GM12864 (cell line): Measurements from ENCODE around the gene ZP2.

Source experiments
- DNase-seq: peaks from one replicate; pipeline ENCODE4 v3.0.0-alpha.2; 2011; ENCODE audit warnings: low read depth
- H3K4me3 ChIP-seq: 2 replicates; pipeline ENCODE4 v1.5.1; 2011; ENCODE audit warnings: mild to moderate bottlenecking, low read depth, low read length, control low read depth
- TF ChIP-seq, protein P1 (sequence below): IDR thresholded peaks from 2 replicates; pipeline ENCODE4 v1.5.1; 2011; ENCODE audit warnings: low read depth, mild to moderate bottlenecking, moderate library complexity, low read length, control low read depth, inconsistent platforms; ENCODE audit errors: missing control alignments

Gene ZP2

GRCh38 chr16:21190013-21190412 is 21.4 kb downstream of the ZP2 start:
- H3K4me3 ChIP-seq: no peak overlapping the region
- TF ChIP-seq, protein P1, sequence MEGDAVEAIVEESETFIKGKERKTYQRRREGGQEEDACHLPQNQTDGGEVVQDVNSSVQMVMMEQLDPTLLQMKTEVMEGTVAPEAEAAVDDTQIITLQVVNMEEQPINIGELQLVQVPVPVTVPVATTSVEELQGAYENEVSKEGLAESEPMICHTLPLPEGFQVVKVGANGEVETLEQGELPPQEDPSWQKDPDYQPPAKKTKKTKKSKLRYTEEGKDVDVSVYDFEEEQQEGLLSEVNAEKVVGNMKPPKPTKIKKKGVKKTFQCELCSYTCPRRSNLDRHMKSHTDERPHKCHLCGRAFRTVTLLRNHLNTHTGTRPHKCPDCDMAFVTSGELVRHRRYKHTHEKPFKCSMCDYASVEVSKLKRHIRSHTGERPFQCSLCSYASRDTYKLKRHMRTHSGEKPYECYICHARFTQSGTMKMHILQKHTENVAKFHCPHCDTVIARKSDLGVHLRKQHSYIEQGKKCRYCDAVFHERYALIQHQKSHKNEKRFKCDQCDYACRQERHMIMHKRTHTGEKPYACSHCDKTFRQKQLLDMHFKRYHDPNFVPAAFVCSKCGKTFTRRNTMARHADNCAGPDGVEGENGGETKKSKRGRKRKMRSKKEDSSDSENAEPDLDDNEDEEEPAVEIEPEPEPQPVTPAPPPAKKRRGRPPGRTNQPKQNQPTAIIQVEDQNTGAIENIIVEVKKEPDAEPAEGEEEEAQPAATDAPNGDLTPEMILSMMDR: no peak
- no peak for DNase-seq

GRCh38 chr16:21189311-21189710 is 22.1 kb downstream of the ZP2 start:
- no peak overlapping the region for H3K4me3 ChIP-seq
- TF ChIP-seq, protein P1: no peak
- no peak for DNase-seq

DNA sequence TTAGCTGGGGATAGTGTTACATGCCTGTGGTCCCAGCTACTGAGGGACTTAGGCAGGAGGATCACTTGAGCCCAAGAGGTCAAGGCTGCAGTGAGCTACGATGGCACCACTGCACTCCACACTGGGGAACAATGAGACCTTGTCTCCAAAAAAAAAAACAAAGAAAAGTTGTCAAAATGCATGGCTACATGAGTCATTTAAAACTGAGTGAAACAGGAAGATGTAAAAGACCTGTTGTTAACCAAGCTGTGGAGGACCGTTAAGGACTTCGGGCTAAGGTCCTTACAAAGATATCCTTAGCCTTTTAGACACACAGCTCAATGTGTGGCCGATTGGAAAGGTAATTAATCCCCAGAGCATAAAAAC is 25.1 kb downstream of the ZP2 start:
- H3K4me3 ChIP-seq: no peak overlapping the region
- TF ChIP-seq, protein P1: no peak
- DNase-seq: no peak

DNA sequence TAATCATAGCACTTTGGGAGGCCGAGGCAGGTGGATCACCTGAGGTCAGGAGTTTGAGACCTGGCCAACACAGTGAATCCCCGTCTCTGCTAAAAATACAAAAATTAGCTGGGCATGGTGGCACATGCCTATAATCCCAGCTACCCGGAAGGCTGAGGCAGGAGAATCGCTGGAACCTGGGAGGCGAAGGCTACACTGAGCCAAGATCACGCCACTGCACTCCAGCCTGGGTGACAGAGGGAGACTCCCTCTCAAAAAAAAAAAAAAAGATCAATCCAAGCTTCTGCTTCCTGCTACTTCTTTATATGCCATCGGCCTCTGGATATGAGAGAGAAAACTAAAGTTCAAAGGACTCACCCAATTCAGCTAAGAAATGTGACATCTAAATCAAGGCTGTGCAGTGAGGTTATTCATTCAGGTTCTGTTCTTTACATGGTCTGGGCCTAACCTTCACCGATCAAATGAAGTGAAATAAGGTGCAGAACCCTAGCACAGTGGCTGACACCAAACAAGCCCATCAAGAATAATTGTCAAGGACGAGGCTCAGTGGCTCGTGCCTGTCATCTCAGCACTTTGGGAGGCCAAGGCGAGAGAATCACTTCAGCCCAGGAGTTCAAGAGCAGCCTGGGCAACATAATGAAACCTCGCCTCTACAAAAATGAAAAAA is 25.6 kb downstream of the ZP2 start:
- TF ChIP-seq, protein P1: no peak
- DNase-seq: no peak

GRCh38 chr16:21184834-21185233 is 26.5 kb downstream of the ZP2 start:
- TF ChIP-seq, protein P1: no peak
- no peak for DNase-seq
- no peak overlapping the region for H3K4me3 ChIP-seq

More for the DNA sequence above, 25.6 kb downstream of the ZP2 start:
- no peak overlapping the region for H3K4me3 ChIP-seq

DNA sequence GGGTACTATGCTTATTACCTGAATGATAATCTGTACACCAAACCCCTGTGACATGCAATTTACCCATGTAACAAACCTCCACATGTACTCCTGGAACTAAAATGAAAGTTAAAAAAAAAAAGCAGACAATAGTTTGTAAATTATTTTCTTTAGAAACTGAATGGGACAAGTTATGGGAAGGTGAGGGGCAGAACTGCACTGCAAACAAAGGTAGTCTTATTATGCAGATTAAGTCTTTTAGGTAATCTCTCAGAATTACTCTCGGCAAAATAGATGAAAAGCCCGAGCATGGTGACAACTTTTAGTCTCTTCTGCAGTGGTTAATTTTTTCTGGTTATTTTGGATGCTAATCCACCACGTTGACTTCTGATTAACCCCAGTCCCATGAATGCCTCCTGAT is 27.4 kb downstream of the ZP2 start:
- no peak overlapping the region for H3K4me3 ChIP-seq
- TF ChIP-seq, protein P1: no peak
- DNase-seq: no peak

- DNase-seq: no peak
- H3K4me3 ChIP-seq: no peak overlapping the region
- TF ChIP-seq, protein P1: no peak
These were observed 31.4 kb downstream of the ZP2 start for GRCh38 chr16:21179983-21180365.
